Measurements from ENCODE around the gene APOD. TPM values are rescaled to one million over a fixed set of nuclear protein-coding genes. Genes with fewer than 3 reads are reported as not detected.

The APOD gene
- 8.9 and 77.2 TPM in 2 replicates for total RNA-seq

GRCh38 chr3:195583831-195584542, at the start of gene APOD:
TSS of gene APOD (minus strand) at chr3:195583940. CDS start at chr3:195579461, 4,479 bp downstream.

GRCh38 chr3:195542698-195543499, 40.8 kb downstream of the APOD start, which contains the start of gene PPP1R2:
TSS of gene PPP1R2 (minus strand) at chr3:195543325. CDS start at chr3:195543025, 300 bp downstream.

Other genes starting within 250 kb of the APOD start
- 38.7 and 63.0 TPM in 2 replicates for gene ACAP2, start 140.9 kb downstream of the APOD start, total RNA-seq
- gene PPP1R2, start 40.6 kb downstream of the APOD start, total RNA-seq: 109 and 170 TPM in 2 replicates
- not detected in 2 replicates for gene MUC20, start 137.0 kb upstream of the APOD start, total RNA-seq
- 0.06 TPM in 1 of 2 replicates, not detected in the other for gene MUC4, start 228.0 kb upstream of the APOD start, total RNA-seq